H1 (cell line): Measurements from ENCODE around the gene FCRL5. TPM values are rescaled to one million over a fixed set of nuclear protein-coding genes. Genes with fewer than 3 reads are reported as not detected.

Experiments
- CTCF ChIA-PET: fragments of 300-600 bp; sonication (Branson Sonifier 250); formaldehyde crosslinking; loops from one replicate; lab custom pipeline; 2021; ENCODE audit not compliant: partially characterized antibody; lab: Charles Lee
- POLR2A ChIA-PET: fragments of 300-600 bp; sonication (Branson Sonifier 250); formaldehyde crosslinking; loops from one replicate; lab custom pipeline; 2021; ENCODE audit warnings: inconsistent platforms; ENCODE audit not compliant: partially characterized antibody; lab: Charles Lee
- DNase-seq, 2 experiments: peaks; one replicate each; pipeline versions ENCODE4 v3.0.0 to v3.0.0-alpha.2; 2010 to 2022; ENCODE audit warnings: low spot score in 2 of 2, low read depth in 1 of 2, mixed read lengths in 1 of 2
- FAIRE-seq: peaks from 2 replicates; lab custom pipeline; 2011; peaks lifted over from hg19 to GRCh38; lab: Jason Lieb, UNC
- H2AFZ ChIP-seq: 2 replicates; pipeline ENCODE4 v1.8.1; 2012; ENCODE audit warnings: low read length, inconsistent platforms
- H2AK5ac ChIP-seq: 2 replicates; pipeline ENCODE4 v1.6.1; 2013; ENCODE audit warnings: low read depth, low read length
- H2BK120ac ChIP-seq: replicated peaks from 2 replicates; pipeline ENCODE3; 2013; ENCODE audit warnings: low read depth, low read length, inconsistent platforms
- H2BK12ac ChIP-seq: 2 replicates; pipeline ENCODE4 v1.6.1; 2013; ENCODE audit warnings: low read depth, low read length
- H2BK15ac ChIP-seq: 2 replicates; pipeline ENCODE4 v1.6.1; 2013; ENCODE audit warnings: low read length
- H2BK20ac ChIP-seq: 2 replicates; pipeline ENCODE4 v1.6.1; 2013; ENCODE audit warnings: low read length
- H2BK5ac ChIP-seq: 2 replicates; pipeline ENCODE4 v1.6.1; 2013; ENCODE audit warnings: low read depth, low read length
- H3K14ac ChIP-seq: 2 replicates; pipeline ENCODE4 v1.6.1; 2013; ENCODE audit warnings: inconsistent platforms; ENCODE audit not compliant: insufficient read length
- H3K18ac ChIP-seq: 2 replicates; pipeline ENCODE4 v1.6.1; 2013; ENCODE audit warnings: low read length; ENCODE audit errors: extremely low read depth
- H3K23ac ChIP-seq: 2 replicates; pipeline ENCODE4 v1.6.1; 2013; ENCODE audit warnings: inconsistent platforms; ENCODE audit not compliant: insufficient read length
- H3K23me2 ChIP-seq: 2 replicates; pipeline ENCODE4 v1.6.1; 2013; ENCODE audit warnings: low read depth, low read length
- H3K27ac ChIP-seq: 2 replicates; pipeline ENCODE4 v1.6.1; 2011; ENCODE audit warnings: low read depth, low read length, inconsistent platforms
- H3K27me3 ChIP-seq, 4 experiments: replicated peaks in 1 of 4; 1 replicate in 1 of 4; 2 replicates in 3 of 4; pipeline versions ENCODE4 v1.6.1 to v1.8.1; 2011 to 2013; ENCODE audit warnings: low read length in 3 of 4, mild to moderate bottlenecking in 3 of 4, inconsistent platforms in 2 of 4, mixed read lengths in 2 of 4, moderate library complexity in 1 of 4; ENCODE audit not compliant: control insufficient read depth in 3 of 4, insufficient read depth in 3 of 4; ENCODE audit errors: extremely low read depth in 1 of 4
- H3K36me3 ChIP-seq, 4 experiments: 2 replicates each; pipeline versions ENCODE4 v1.6.1 to v1.8.1; 2011 to 2013; ENCODE audit warnings: mild to moderate bottlenecking in 4 of 4, low read length in 3 of 4, moderate library complexity in 2 of 4, control low read depth in 1 of 4, inconsistent platforms in 1 of 4; ENCODE audit not compliant: insufficient read depth in 4 of 4, control insufficient read depth in 2 of 4
- H3K4ac ChIP-seq: replicated peaks from 2 replicates; pipeline ENCODE3; 2013; ENCODE audit warnings: low read length, low read depth, mixed read lengths, inconsistent platforms; ENCODE audit not compliant: insufficient read length
- H3K4me1 ChIP-seq, 4 experiments: replicated peaks in 1 of 4; 1 replicate in 1 of 4; 2 replicates in 3 of 4; pipeline versions ENCODE4 v1.6.1 to v1.8.1; 2011 to 2013; ENCODE audit warnings: low read length in 3 of 4, inconsistent platforms in 2 of 4, mixed read lengths in 1 of 4; ENCODE audit not compliant: insufficient read depth in 4 of 4, control insufficient read depth in 3 of 4
- H3K4me2 ChIP-seq, 2 experiments: 2 replicates each; pipeline versions ENCODE4 v1.6.1 to v1.8.1; 2011 to 2013; ENCODE audit warnings: low read depth in 2 of 2, low read length in 2 of 2, control low read depth in 1 of 2, inconsistent platforms in 1 of 2, mild to moderate bottlenecking in 1 of 2; ENCODE audit not compliant: insufficient read depth in 1 of 2
- H3K4me3 ChIP-seq, 4 experiments: fragments of 200-600, 300-600 bp in 1 of 4; sonication (generic), shearing (Covaris generic), sonication (Bioruptor Twin) in 1 of 4; 2 replicates each; pipeline versions ENCODE4 v1.5.1 to v1.8.1; 2011 to 2016; ENCODE audit warnings: low read length in 4 of 4, low read depth in 3 of 4, control low read depth in 2 of 4, inconsistent platforms in 2 of 4, mild to moderate bottlenecking in 2 of 4, mixed read lengths in 1 of 4, moderate library complexity in 1 of 4; ENCODE audit not compliant: insufficient read depth in 2 of 4; ENCODE audit errors: extremely low read depth in 1 of 4
- H3K56ac ChIP-seq: replicated peaks from 2 replicates; pipeline ENCODE3; 2013; ENCODE audit warnings: low read depth, mild to moderate bottlenecking, mixed read lengths, low read length, inconsistent platforms; ENCODE audit not compliant: insufficient read length
- H3K79me1 ChIP-seq: 2 replicates; pipeline ENCODE4 v1.6.1; 2013; ENCODE audit warnings: low read depth, low read length, control low read depth
- H3K79me2 ChIP-seq, 2 experiments: 2 replicates each; pipeline versions ENCODE4 v1.6.1 to v1.8.1; 2012 to 2013; ENCODE audit warnings: low read length in 2 of 2, mild to moderate bottlenecking in 2 of 2, inconsistent platforms in 1 of 2; ENCODE audit not compliant: insufficient read depth in 2 of 2, control insufficient read depth in 1 of 2
- H3K9ac ChIP-seq, 4 experiments: replicated peaks in 1 of 4; 1 replicate in 1 of 4; 2 replicates in 3 of 4; pipeline versions ENCODE4 v1.6.1 to v1.8.1; 2011 to 2013; ENCODE audit warnings: low read depth in 3 of 4, low read length in 3 of 4, control low read depth in 2 of 4, mild to moderate bottlenecking in 2 of 4, moderate library complexity in 2 of 4, inconsistent platforms in 1 of 4; ENCODE audit errors: extremely low read depth in 1 of 4
- H3K9me3 ChIP-seq, 2 experiments: 2 replicates each; pipeline versions ENCODE4 v1.6.1 to v1.8.1; 2012 to 2013; ENCODE audit warnings: mild to moderate bottlenecking in 2 of 2, moderate library complexity in 2 of 2, control low read depth in 1 of 2, inconsistent platforms in 1 of 2, low read depth in 1 of 2, low read length in 1 of 2, mixed read lengths in 1 of 2; ENCODE audit not compliant: insufficient read depth in 2 of 2
- H4K20me1 ChIP-seq, 2 experiments: replicated peaks in 1 of 2; 2 replicates each; pipeline versions ENCODE3 to v1.8.1; 2011 to 2013; ENCODE audit warnings: inconsistent platforms in 2 of 2, low read length in 2 of 2, mild to moderate bottlenecking in 1 of 2; ENCODE audit not compliant: insufficient read depth in 2 of 2, control insufficient read depth in 1 of 2
- H4K5ac ChIP-seq: 2 replicates; pipeline ENCODE4 v1.6.1; 2013; ENCODE audit warnings: low read length, low read depth, mixed read lengths, inconsistent platforms; ENCODE audit not compliant: insufficient read length
- H4K8ac ChIP-seq: 2 replicates; pipeline ENCODE4 v1.8.0; 2013; ENCODE audit warnings: mild to moderate bottlenecking, moderate library complexity, low read length, inconsistent platforms; ENCODE audit not compliant: insufficient read depth; ENCODE audit errors: extremely low read depth
- H4K91ac ChIP-seq: replicated peaks from 2 replicates; pipeline ENCODE3; 2013; ENCODE audit warnings: low read length, mixed read lengths, inconsistent platforms; ENCODE audit not compliant: insufficient read length
- BRCA1 ChIP-seq: IDR thresholded peaks from 2 replicates; pipeline ENCODE4 v1.6.1; 2012; ENCODE audit warnings: low read depth, low read length, improper control_type of control experiment
- FOSL1 ChIP-seq: IDR thresholded peaks from 2 replicates; pipeline ENCODE4 v1.6.1; 2011; ENCODE audit warnings: mild to moderate bottlenecking, low read depth, low read length, moderate library complexity; ENCODE audit not compliant: insufficient read depth
- HDAC6 ChIP-seq: IDR thresholded peaks from one replicate; pipeline ENCODE4 v1.7.1; 2012; ENCODE audit warnings: low read depth, mild to moderate bottlenecking, inconsistent platforms, low read length, moderate library complexity
- KDM1A ChIP-seq: fragments of 200-600, 300-600 bp; sonication (generic); IDR thresholded peaks from 2 replicates; pipeline ENCODE4 v1.7.1; 2016; ENCODE audit warnings: mild to moderate bottlenecking, low read length, borderline replicate concordance
- KDM4A ChIP-seq: IDR thresholded peaks from one replicate; pipeline ENCODE4 v1.7.1; 2012; ENCODE audit warnings: low read depth, mild to moderate bottlenecking, moderate library complexity, low read length, inconsistent platforms; ENCODE audit not compliant: severe bottlenecking
- MAX ChIP-seq: IDR thresholded peaks from 2 replicates; pipeline ENCODE4 v1.6.1; 2012; ENCODE audit warnings: inconsistent platforms
- POLR2AphosphoS5 ChIP-seq: IDR thresholded peaks from 2 replicates; pipeline ENCODE4 v1.6.1; 2011; ENCODE audit warnings: low read depth, low read length
- POU5F1 ChIP-seq: IDR thresholded peaks from 2 replicates; pipeline ENCODE4 v1.6.1; 2011; ENCODE audit warnings: low read depth, mild to moderate bottlenecking, low read length, moderate library complexity
- RBBP5 ChIP-seq: IDR thresholded peaks from 2 replicates; pipeline ENCODE4 v1.7.1; 2012; ENCODE audit warnings: low read depth, mild to moderate bottlenecking, inconsistent platforms, low read length, moderate library complexity, borderline replicate concordance
- ZNF274 ChIP-seq: IDR thresholded peaks from 2 replicates; pipeline ENCODE4 v1.7.0; 2012; ENCODE audit warnings: low read length, borderline replicate concordance; ENCODE audit errors: extremely low read depth
- WGBS, 2 experiments: shearing (Covaris generic) in 1 of 2; methylation state at CpG; one replicate each; pipeline versions ENCODE4 v1.1.6 to v1.1.7; 2013 to 2015; ENCODE audit warnings: low lambda C conversion rate in 2 of 2, mixed read lengths in 2 of 2, inconsistent platforms in 1 of 2, low coverage in 1 of 2, missing lambda C conversion rate in 1 of 2; ENCODE audit not compliant: insufficient replicate concordance in 2 of 2, insufficient coverage in 1 of 2, insufficient read length in 1 of 2; ENCODE audit errors: extremely low coverage in 1 of 2, missing lambda C conversion rate in 1 of 2; 5-methylcytosine and 5-hydroxymethylcytosine counted together
- polyA plus RNA-seq, 7 experiments: library from polyadenylated mRNA; depleted of rRNA in 3 of 7; stranded (reverse) in 5 of 7; unstranded in 2 of 7; fragments of >200 nt in 5 of 7; fragments of 200-250 nt in 2 of 7; gene quantifications; 1 replicate in 5 of 7; 2 replicates in 1 of 7; 4 replicates in 1 of 7; pipeline versions ENCODE4 v1.2.1 to v1.2.3, GENCODE V29; 2011 to 2013; ENCODE audit warnings: missing spikeins in 2 of 7, mixed read lengths in 2 of 7
- total RNA-seq: library from RNA; stranded (reverse); fragmentation: NEBNext Ultra II Directional; extraction: Animal tissue kit (Norgen Biotek cat#: 25700); gene quantifications from 2 replicates; pipeline ENCODE4 v1.2.1, GENCODE V29; 2021

FCRL5 gene
- total and polyA plus RNA-seq, 2 of the 8 experiments (the other 6 are each of a cell fraction or from before 2014, with no cell fraction given) = 1.0 to 2.6 TPM

DNA sequence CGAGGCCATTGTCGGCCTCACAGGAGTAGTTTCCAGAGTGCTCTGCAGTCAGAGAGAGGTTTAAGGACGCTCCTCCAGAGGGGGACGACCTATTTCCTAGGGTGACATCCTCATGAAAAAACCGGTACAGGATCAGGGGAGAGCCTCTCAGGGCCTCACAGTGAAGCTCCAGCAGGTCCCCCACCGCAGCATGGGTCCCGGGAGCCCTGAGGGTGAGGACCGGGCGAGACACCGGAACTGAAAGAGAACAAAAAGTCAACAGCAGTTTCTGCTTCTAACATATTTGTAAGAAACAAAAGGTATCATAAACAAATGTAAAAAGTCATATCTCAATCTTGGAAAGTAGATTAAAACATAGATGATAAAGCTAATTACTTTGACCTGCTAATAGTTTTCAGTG, 31.3 kb downstream of the FCRL5 start:
- 94% methylated on average over 10 of the region's 10 CpGs; no CpG with 5 or more reads in 1 of the 2 experiments for WGBS, 2 experiments
- H3K4ac ChIP-seq = no peak overlapping the region
- H2BK20ac ChIP-seq = no peak overlapping the region
- no peak overlapping the region for H2AFZ ChIP-seq
- H3K4me3 ChIP-seq = no peak overlapping the region
- H3K4me1 ChIP-seq = no peaks in the 10 kb centered on the region
- DNase-seq (no peak), FAIRE-seq (no peak)
- H2AK5ac ChIP-seq = no peak overlapping the region
- no peak overlapping the region for H3K56ac ChIP-seq
- H3K14ac ChIP-seq = no peak overlapping the region
- CTCF ChIA-PET = interaction anchor here (0.7 to 2.0 kb wide), 4 partner anchors 16 to 319 kb away, joined by 3 to 7 read pairs (median 4); no protein-coding TSS in a partner anchor
- TF ChIP-seq HDAC6 = no peak
- TF ChIP-seq RBBP5 = no peak
- no peak for TF ChIP-seq KDM4A
- no peak for TF ChIP-seq KDM1A
- TF ChIP-seq POU5F1 = no peak
- no peak for TF ChIP-seq BRCA1
- TF ChIP-seq MAX = no peak
- no peak for TF ChIP-seq POLR2AphosphoS5
- no peak for TF ChIP-seq FOSL1
- no peak for TF ChIP-seq ZNF274
- no peaks in the 10 kb centered on the region for H3K23me2 ChIP-seq
- H2BK12ac ChIP-seq = no peak overlapping the region
- no peaks in the 10 kb centered on the region for H3K79me2 ChIP-seq
- no peaks in the 10 kb centered on the region for H3K36me3 ChIP-seq
- H3K9ac ChIP-seq = no peak overlapping the region
- H3K23ac ChIP-seq = no peak overlapping the region
- no peak overlapping the region for H4K8ac ChIP-seq
- no peaks in the 10 kb centered on the region; the same call in 1 of the 2 replicates for H3K79me1 ChIP-seq
- no peak overlapping the region for H3K4me2 ChIP-seq
- no peak overlapping the region for H4K91ac ChIP-seq
- no peak overlapping the region for H2BK120ac ChIP-seq
- no peaks in the 10 kb centered on the region for H3K27me3 ChIP-seq
- H4K20me1 ChIP-seq = no peaks in the 10 kb centered on the region
- H2BK5ac ChIP-seq = no peak overlapping the region
- POLR2A ChIA-PET = no interaction called here
- H3K18ac ChIP-seq = no peak overlapping the region
- H4K5ac ChIP-seq = no peak overlapping the region
- H2BK15ac ChIP-seq = no peak overlapping the region
- H3K27ac ChIP-seq = no peak overlapping the region
- no peaks in the 10 kb centered on the region for H3K9me3 ChIP-seq
